NCI-H82 (cell line): ENCODE measurements around the gene CNPPD1.
"Not testable (repeated sequence)": the region's sequence is repeated elsewhere in the genome, so short reads cannot be mapped to it uniquely, and the experiment has no call there.

Source experiments
- DNase-seq: peaks from one replicate; lab custom pipeline; 2025; lab: John Stamatoyannopoulos, UW

CNPPD1 gene

DNA sequence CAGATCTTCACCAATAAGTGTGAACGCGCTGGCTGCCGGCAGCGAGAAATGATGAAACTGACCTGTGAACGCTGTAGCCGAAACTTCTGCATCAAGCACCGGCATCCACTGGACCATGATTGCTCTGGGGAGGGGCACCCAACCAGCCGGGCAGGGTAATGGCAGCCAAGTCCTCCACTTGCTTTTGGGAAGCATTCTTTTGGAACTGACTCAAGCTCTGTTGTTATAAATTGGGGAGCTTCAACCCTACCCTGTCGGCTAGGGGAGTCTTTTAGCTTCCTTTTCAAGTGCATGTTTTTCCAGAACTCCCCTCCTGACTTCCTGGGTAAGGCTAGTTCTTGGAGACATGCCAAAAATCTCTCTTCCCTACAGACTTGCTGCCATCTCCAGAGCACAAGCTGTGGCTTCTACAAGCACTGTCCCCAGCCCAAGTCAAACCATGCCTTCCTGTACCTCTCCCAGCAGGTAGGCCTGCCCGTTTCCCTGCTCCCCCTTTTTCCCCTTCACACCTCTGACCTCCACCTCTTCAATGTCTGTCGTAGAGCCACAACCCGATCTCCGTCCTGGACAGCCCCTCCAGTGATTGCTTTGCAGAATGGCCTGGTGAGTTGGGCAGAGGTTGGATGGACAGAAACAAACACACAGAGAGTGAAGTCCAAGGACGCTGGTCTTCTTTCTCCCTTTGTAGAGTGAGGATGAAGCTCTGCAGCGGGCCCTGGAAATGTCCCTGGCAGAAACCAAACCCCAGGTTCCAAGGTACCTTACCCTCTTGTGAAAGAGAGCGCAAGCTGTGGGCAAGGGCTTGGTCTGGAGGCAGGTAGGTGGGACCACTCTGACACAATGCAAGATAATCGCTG lies 31.4 kb upstream of the CNPPD1 start:
- DNase-seq = peak; percentile 36

DNA sequence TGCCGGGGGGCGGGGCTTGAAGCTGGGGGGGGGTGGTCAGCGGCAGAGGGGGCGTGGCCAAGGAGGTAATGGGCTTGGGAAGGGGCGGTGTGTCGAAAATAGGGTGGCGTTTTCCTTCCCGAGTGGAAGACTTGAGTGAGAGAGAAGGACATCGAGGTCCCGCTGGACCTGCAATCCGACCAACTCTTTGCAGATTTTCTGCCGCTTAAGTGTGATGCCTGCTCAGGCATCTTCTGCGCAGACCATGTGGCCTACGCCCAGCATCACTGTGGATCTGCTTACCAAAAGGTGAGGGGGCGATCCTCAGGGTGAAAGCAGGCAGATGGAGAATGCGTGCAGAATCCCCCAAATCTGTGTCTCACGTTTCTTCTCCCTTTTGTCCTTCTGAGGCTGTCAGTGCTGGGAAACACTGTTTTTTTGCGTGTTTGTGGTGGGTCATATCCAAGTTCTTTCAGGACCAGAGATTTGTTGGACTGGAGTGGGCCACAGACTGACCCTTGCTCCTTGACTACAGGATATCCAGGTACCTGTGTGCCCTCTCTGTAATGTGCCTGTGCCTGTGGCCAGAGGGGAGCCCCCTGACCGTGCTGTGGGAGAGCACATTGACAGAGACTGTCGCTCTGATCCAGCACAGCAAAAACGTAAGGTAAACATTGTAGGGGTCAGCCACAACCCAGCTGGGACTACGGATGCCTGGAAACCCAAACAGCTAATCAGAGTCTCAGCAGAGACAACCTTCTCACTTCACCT lies 30.6 kb upstream of the CNPPD1 start:
- DNase-seq = no peak

DNA sequence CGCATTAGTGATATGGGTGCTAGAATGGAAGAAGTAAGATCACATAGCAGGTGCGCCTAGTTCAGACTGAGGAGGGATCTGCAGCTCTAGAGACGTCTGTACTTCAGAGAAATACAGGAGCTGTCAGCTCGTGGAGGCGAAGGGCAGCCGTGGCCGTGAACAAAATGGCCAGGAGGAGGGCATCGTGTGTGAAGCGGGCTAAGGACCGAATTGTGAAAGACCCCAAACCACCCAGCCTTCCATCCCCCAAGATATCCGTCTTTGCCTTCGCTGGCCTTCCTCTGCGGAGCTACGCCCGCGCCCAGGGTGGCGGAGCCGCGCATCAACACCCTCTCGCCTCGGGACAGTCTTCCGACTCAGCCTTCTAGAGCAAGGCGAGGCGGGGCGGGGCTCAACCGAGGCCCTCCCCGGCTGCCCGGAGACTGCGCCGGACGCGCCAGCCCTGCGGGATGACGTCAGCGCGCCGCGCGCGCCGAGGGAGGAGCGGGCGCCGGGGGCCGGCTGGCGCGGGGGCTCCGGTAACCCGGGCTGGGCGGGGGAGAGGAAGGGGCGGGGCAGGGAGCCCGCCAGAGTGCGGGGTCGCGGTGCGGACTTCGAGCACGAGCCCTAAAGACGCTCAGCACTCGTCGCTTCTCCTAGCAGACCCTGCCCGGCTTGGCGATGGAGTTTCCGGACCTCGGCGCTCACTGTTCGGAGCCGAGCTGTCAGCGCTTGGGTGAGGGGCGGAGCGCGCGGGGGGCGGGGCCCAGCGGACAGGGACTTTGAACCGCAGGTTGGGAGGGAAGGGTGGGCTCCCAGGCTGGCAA lies 29.8 kb upstream of the CNPPD1 start, which contains the start of gene ZFAND2B:
ZFAND2B (plus strand) TSS at position 455 of the 806 bp plus-strand sequence; CDS start at position 661, 206 bp downstream.
- peak; percentile 97 for DNase-seq

DNA sequence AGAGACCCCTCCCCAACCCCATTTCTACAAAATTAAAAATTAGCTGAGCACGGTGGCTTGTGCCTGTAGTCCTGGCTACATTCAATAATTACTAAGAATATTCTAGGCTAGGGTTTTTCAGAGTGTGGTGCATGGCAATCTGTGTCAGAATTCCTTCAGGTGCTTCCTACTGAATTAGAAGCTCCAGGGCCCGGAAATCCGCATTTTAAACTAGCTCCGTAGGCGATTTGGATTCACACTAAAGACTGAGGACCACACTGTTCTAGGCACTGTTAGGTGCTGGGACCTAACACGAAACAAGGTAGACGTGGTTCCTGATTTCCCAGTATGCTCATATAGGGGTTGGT lies 29.2 kb upstream of the CNPPD1 start:
- no peak for DNase-seq

DNA sequence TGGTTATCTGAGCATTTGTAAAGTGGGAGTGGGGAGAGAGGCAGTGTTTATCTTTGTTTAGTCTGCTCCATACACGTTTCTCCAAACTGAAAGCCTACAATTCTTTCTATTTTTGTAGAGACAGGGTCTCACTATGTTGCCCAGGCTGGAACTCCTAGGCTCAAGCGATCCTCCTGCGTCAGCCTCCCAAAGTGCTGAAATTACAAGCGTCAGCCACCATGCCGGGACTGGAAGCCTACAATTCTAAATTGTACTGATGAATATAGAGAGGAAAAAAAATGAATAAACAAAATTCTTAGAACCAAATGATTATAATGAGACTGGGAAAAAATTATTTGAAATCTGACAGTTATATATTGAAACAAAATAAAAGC lies 28.4 kb upstream of the CNPPD1 start:
- DNase-seq = no peak

DNA sequence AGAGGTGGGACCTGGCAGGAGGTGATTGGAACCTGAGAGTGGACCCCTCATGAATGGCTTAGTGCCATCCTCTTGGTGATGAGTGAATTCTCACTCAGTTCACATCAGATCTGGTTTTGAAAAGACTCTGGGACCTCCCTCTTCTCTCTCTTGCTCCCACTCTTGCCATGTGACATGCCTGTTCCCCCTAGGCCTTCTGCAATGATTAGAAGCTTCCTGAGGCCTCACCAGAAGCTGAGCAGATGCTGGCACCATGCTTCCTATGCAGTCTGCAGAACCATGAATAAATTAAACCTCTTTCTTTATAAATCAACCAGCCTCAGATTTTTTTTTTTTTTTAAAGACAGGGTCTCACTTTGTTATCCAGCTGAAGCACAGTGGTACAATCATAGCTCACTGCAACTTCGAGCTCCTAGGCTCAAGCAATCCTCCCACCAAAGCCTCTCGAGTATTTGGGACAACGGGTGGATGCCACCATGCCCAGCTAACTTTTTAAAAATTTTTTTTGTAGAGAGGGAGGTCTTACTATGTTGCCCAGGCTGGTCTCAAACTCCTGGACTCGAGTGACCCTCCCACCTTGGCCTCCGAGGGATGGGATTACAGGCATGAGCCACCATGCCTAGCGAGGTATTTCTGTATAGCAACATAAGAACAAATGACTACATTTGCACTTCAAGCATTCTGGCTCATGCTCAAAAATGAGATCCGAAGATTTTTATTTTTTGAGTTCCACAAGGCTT lies 27.9 kb upstream of the CNPPD1 start:
- DNase-seq = no peak

DNA sequence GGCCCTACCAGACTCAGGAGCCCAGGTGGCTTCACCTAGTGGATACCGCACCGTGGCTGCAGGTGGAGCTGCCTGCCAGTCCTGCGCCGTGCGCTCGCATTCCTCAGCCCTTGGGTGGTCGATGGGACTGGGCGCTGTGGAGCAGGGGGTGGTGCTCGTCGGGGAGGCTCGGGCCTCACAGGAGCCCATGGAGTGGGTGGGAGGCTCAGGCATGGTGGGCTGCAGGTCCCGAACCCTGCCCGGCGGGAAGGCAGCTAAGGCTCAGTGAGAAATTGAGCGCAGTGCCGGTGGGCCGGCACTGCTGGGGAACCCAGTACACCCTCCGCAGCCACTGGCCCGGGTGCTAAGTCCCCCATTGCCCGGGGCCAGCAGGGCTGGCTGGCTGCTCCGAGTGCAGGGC lies 24.6 kb upstream of the CNPPD1 start:
- DNase-seq = not testable (repeated sequence)

DNA sequence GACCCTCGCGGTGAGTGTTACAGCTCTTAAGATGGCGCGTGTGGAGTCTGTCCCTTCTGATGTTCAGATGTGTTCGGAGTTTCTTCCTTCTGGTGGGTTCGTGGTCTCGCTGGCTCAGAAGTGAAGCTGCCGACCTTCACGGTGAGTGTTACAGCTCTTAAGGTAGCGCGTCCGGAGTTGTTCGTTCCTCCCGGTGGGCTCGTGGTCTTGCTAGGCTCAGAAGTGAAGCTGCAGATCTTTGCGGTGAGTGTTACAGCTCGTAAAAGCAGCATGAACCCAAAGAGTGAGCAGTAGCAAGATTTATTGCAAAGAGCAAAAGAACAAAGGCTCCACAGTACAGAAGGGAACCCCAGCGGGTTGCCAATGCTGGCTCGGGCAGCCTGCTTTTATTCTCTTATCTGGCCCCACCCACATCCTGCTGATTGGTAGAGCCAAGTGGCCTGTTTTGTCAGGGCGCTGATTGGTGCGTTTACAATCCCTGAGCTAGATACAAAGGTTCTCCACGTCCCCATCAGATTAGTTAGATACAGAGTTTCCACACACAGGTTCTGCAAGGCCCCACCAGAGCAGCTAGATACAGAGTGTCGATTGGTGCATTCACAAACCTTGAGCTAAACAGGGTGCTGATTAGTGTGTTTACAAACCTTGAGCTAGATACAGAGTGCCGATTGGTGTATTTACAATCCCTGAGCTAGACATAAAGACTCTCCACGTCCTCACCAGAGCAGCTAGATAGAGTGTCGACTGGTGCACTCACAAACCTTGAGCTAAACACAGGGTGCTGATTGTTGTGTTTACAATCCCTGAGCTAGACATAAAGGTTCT lies 24.0 kb upstream of the CNPPD1 start:
- not testable (repeated sequence) for DNase-seq

DNA sequence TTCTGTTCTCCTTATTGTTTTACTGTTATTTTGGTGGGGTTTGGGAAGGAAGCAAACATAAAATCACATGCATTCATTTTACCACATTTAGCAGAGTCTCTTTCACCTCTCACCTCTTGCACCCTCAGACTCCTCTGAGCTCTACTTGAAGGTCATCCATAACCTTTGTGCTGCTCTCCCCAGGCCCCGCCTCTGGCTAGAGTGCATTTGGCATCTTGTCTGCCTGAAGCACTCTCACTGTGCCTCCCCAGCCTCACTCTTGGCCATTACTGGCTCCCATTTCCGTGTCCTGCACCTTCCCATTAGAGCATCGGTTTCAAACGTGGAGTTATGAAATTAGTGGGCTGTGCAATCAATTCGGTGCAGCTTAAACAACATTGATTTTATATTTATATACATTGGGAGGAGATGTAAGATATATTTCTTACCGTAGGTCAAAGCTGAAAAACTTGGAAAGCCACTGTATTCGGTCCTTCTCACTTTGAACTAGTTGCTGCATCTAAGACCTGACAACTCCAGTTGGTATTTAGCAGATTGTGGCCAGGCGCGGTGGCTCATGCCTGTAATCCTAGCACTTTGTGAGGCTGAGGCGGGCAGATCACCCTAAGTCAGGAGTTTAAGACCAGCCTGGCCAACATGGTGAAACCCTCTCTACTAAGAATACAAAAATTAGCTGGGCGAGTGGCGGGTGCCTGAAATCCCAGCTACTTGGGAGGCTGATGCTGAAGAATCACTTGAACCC lies 22.9 kb upstream of the CNPPD1 start:
- DNase-seq = no peak

DNA sequence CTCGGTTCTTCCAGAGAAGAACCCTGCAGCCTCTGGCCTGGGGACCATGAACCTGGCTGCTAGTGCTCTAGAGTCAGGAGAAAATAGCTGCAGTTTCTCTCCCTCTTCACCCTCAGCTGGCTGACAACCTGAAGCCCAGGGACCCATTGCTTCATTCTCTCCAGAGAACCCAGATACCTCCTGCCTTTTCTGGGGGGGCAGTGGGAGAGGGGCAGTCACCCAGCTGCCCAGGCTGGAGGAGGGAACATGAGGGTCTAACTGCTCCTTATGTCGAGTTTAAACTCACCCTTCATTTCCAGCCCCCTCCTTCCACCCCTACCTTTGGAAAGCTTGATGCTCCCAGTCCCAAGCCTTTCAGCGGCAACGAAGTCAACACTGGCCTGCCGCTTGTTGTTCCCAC lies 22.2 kb upstream of the CNPPD1 start:
- DNase-seq = no peak

DNA sequence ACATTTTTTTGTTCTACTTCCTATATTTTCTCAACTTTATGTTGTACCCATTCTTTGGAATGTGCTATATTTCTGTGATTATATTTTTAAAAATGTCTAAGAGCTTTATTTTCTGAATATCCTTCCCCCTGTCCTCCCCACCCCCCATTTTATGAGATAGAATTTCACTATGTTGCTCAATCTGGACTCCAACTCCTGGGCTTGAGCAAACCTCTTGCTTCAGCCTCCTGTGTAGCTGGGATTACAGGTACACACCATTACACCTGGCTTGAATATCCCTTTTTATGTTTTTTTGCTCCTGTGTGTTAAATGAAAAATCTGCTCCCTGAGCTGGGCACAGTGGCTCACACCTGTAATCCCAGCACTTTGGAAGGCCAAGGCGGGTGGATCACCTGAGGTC lies 20.7 kb upstream of the CNPPD1 start:
- DNase-seq = no peak

DNA sequence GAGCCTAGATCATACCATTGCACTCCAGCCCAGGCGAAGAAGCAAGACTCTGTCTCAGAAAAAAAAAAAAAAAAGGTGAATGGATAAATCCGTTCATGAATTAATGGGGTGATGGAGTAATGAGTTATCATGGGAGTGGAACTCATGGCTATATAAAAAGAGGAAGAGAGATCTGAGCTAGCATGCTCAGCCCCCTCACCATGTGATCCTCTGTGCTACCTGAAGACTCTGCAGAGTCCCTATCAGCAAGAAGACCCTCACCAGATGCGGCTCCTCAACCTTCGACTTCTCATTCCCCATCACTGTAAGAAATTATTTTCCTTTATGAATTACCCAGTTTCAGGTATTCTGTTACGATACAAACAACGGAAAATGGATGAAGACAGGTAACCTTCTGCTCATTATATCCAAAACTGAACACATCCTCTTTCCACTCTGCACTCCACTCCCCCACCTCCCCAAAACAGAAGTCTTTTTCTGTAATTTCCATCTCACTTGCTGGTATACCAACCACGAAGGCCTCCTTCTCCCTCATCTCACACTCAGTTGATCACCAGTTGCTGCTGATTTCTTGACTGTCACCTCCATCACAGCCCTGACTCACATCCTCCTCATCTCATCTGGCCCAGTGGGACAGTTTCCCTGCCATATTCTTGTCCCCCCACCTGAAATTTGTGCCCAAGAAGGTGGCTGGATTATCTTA lies 10.2 kb upstream of the CNPPD1 start:
- no peak for DNase-seq

DNA sequence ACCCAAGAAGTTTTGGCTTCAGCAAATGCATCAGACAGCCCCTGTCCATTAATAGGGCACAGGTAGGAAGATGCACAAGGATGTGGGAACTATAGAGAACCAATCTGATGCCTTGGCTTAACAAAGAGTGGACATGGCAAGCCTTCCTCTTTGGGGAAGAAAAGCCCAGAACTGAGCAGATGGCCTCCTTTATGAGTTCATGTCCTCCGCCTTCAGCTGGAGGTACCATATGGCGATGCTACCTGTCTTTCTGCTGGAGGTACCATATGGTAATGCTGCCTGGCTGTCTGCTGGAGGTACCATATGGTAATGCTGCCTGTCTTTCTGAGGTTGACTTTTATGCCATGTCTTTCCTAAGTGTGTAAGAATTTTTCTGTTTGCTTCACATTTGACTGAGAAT lies 7.4 kb upstream of the CNPPD1 start:
- peak; percentile 94 for DNase-seq

DNA sequence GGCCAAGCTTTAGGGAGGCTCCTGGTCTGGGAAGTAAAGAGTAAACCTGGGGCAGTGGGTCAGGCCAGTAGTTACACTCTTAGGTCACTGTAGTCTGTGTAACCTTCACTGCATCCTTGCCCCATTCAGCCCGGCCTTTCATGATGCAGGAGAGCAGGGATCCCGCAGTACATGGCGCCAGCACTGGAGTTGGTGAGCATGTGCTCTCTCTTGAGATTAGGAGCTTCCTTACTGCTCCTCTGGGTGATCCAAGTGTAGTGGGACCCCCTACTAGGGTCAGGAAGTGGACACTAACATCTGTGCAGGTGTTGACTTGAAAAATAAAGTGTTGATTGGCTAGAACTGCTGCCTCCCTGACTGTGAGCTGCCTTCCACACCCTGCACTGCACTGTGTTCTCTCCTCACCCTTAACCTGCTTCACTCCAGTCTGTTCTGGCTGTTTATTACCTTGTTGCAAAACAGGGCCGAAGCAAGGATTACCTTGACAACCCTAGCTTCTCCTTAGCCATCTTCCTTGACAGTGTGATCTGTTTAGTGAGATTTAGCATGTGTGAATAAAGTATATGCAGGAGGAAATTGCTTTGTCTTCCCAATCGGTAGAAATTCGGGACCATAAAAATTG lies 6.5 kb upstream of the CNPPD1 start:
- no peak for DNase-seq

DNA sequence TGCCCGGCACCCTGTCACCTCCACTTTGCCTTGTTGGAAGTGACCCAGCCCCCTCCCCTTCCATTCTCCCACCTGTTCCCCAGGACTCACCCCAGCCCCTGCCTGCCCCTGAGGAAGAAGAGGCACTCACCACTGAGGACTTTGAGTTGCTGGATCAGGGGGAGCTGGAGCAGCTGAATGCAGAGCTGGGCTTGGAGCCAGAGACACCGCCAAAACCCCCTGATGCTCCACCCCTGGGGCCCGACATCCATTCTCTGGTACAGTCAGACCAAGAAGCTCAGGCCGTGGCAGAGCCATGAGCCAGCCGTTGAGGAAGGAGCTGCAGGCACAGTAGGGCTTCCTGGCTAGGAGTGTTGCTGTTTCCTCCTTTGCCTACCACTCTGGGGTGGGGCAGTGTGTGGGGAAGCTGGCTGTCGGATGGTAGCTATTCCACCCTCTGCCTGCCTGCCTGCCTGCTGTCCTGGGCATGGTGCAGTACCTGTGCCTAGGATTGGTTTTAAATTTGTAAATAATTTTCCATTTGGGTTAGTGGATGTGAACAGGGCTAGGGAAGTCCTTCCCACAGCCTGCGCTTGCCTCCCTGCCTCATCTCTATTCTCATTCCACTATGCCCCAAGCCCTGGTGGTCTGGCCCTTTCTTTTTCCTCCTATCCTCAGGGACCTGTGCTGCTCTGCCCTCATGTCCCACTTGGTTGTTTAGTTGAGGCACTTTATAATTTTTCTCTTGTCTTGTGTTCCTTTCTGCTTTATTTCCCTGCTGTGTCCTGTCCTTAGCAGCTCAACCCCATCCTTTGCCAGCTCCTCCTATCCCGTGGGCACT lies 5.8 kb upstream of the CNPPD1 start:
- no peak for DNase-seq

DNA sequence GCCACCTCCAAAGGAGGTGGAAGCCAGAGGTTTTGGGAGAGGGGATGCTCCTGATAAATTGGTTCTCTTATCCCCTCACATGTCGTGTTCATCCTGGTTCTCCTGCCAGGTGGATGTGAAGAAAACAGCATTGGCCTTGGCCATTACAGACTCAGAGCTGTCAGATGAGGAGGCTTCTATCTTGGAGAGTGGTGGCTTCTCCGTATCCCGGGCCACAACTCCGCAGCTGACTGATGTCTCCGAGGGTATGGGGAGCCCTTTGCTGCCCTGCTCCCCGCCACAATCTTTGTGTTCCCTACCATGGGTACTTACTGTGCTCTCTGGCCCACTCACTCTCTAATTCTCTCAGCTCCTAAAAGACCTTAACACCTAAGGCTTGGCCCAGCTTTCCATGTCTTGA lies 4.8 kb upstream of the CNPPD1 start:
- no peak for DNase-seq

DNA sequence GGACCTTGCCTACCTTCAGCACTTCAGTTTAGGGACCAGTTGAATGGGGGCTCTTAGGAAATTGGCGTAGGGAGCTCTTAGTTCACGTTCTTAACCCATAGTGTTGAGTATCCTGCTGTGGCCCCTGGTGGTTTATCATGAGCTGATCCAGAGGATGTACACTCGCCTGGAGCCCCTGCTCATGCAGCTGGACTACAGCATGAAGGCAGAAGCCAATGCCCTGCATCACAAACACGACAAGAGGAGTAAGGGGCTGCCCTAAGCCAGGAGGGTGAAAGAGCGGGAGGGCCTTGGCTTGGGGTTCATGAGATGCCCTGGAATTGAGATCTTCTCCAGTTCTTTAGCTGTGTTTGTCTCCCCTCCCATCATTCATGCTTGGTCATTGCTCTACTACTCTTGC lies 4.2 kb upstream of the CNPPD1 start:
- no peak for DNase-seq
